GM10266 (cell line): ENCODE measurements around the gene CCNYL1.

Experiments used
- DNase-seq: peaks from one replicate; pipeline ENCODE4 v3.0.0; 2012; ENCODE audit errors: extremely low spot score
- CTCF ChIP-seq: IDR thresholded peaks from 2 replicates; pipeline ENCODE4 v1.5.1; 2012; ENCODE audit warnings: mild to moderate bottlenecking, low read depth; ENCODE audit not compliant: control insufficient read depth, insufficient read depth; ENCODE audit errors: missing control alignments

Gene CCNYL1

GRCh38 chr2:207787017-207787416 lies 75.6 kb downstream of the CCNYL1 start:
- DNase-seq = no peak
- no peak for TF ChIP-seq CTCF

- DNase-seq = no peak
- no peak for TF ChIP-seq CTCF
These were observed 76.4 kb downstream of the CCNYL1 start for GRCh38 chr2:207787800-207788199.

- no peak for TF ChIP-seq CTCF
- no peak for DNase-seq
These were observed 79.5 kb downstream of the CCNYL1 start for GRCh38 chr2:207790898-207791297.

GRCh38 chr2:207791579-207792243 lies 80.3 kb downstream of the CCNYL1 start:
- TF ChIP-seq CTCF = no peak
- no peak for DNase-seq

GRCh38 chr2:207792244-207792785 lies 80.9 kb downstream of the CCNYL1 start:
- TF ChIP-seq CTCF = no peak
- DNase-seq = no peak

GRCh38 chr2:207796585-207797350 lies 85.3 kb downstream of the CCNYL1 start:
- no peak for TF ChIP-seq CTCF
- DNase-seq = no peak

- DNase-seq = no peak
- no peak for TF ChIP-seq CTCF
These were observed 89.8 kb downstream of the CCNYL1 start for GRCh38 chr2:207801259-207801658.
